Karpas-422 (cell line): ENCODE measurements around the gene KIF2C. TPM values are rescaled to one million over a fixed set of nuclear protein-coding genes. Genes with fewer than 3 reads are reported as not detected.

Experiments
- DNase-seq: peaks from one replicate; pipeline ENCODE4 v3.0.0-alpha.2; 2015
- H2AFZ ChIP-seq: fragments of 200-600 bp; sonication (generic); 2 replicates; pipeline ENCODE4 v1.6.1; 2014; ENCODE audit warnings: antibody characterized with exemption, low read length, mixed read lengths
- H3K27ac ChIP-seq: fragments of 200-600 bp; sonication (generic); 2 replicates; pipeline ENCODE4 v1.5.1; 2014; ENCODE audit warnings: mild to moderate bottlenecking, low read length, moderate library complexity
- H3K27me3 ChIP-seq: fragments of 200-600 bp; sonication (generic); 2 replicates; pipeline ENCODE4 v1.6.1; 2014; ENCODE audit warnings: low read length, mixed read lengths
- H3K36me3 ChIP-seq: fragments of 200-600 bp; sonication (generic); 2 replicates; pipeline ENCODE4 v1.6.1; 2014; ENCODE audit warnings: low read length, mixed read lengths; ENCODE audit not compliant: insufficient read depth
- H3K4me1 ChIP-seq: fragments of 200-600 bp; sonication (generic); 2 replicates; pipeline ENCODE4 v1.6.1; 2014; ENCODE audit warnings: mild to moderate bottlenecking, low read length, mixed read lengths
- H3K4me2 ChIP-seq: fragments of 200-600 bp; sonication (generic); 2 replicates; pipeline ENCODE4 v1.6.1; 2014; ENCODE audit warnings: low read length, low read depth, mild to moderate bottlenecking; ENCODE audit not compliant: poor library complexity, severe bottlenecking
- H3K4me3 ChIP-seq: fragments of 200-600 bp; sonication (generic); 2 replicates; pipeline ENCODE4 v1.5.1; 2014; ENCODE audit warnings: mild to moderate bottlenecking, antibody characterized with exemption, low read length, mixed read lengths
- H3K79me2 ChIP-seq: fragments of 200-600 bp; sonication (generic); 2 replicates; pipeline ENCODE4 v1.6.1; 2014; ENCODE audit warnings: mild to moderate bottlenecking, low read length, mixed read lengths
- H3K9ac ChIP-seq: fragments of 200-600 bp; sonication (generic); 2 replicates; pipeline ENCODE4 v1.6.0; 2014; ENCODE audit warnings: low read length
- H3K9me2 ChIP-seq: fragments of 200-600 bp; sonication (generic), shearing (Covaris generic); replicated peaks from 2 replicates; pipeline ENCODE4 v1.6.0; 2014; ENCODE audit warnings: mild to moderate bottlenecking, low read length, moderate library complexity; ENCODE audit not compliant: insufficient read depth
- H3K9me3 ChIP-seq: fragments of 300-700, 200-600 bp; sonication (generic); 2 replicates; pipeline ENCODE4 v1.6.1; 2014; ENCODE audit warnings: low read length, mixed read lengths
- H4K20me1 ChIP-seq: fragments of 200-600 bp; sonication (generic); 2 replicates; pipeline ENCODE4 v1.6.1; 2014; ENCODE audit warnings: mild to moderate bottlenecking, antibody characterized with exemption, low read length, low read depth; ENCODE audit not compliant: insufficient read depth
- total RNA-seq: library from RNA; depleted of rRNA; stranded (reverse); fragments of >200 nt; shearing (Covaris generic); gene quantifications from 2 replicates; pipeline ENCODE4 v1.2.3, GENCODE V29; 2014; ENCODE audit warnings: low replicate concordance

The KIF2C gene
- total RNA-seq, 1 experiment from 2014 or later: 26.7 TPM

DNA sequence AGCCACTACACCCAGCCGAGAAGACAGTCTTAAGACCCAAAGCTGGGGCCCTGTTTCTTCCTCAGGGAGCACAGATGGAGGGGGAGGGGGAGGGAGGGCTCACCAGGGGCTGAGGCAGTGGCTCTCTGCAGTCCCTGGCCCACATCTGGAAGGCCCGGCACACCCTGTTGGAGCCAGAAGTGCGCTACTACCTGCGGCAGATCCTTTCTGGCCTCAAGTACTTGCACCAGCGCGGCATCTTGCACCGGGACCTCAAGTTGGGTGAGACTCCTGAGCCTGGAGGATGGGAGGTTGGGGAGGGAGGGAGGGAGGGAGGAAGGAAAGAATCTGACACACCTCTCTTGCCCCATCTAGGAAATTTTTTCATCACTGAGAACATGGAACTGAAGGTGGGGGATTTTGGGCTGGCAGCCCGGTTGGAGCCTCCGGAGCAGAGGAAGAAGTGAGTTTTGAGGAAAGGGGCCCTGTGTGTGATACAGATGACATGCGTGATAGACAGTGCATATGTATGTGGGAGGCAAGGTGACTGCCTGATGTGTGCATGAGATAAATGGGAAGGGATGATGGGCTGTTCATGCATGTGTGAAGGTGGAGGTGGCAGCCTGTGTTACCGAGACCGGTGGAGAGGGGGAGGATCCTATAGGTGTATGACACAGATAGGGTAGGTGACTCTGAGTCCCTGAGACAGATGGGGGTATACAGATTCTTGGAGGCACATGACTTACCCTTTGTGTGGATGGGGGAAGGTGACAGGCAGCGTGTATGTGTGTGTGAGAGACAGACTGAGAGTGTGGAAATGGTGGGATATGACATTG, 62.1 kb downstream of the KIF2C start:
- Histone ChIP-seq H3K4me3 (peak overlapping the region; percentile 95), H3K36me3 (peaks cover 7% of the 10 kb centered on the region; the same call in 1 of the 2 replicates), H3K27ac (no peak overlapping the region), H3K9ac (peak overlapping the region; percentile 58), H3K4me1 (peaks cover 25% of the 10 kb centered on the region), H3K4me2 (peak overlapping the region; percentile 98), H3K79me2 (peaks cover 13% of the 10 kb centered on the region), H4K20me1 (no peaks in the 10 kb centered on the region; the same call in 1 of the 2 replicates), H3K9me2 (no peaks in the 10 kb centered on the region), H3K9me3 (no peaks in the 10 kb centered on the region), H2AFZ (no peak overlapping the region), H3K27me3 (no peaks in the 10 kb centered on the region)
- no peak for DNase-seq

GRCh38 chr1:44802306-44803061, 62.8 kb downstream of the KIF2C start:
- Histone ChIP-seq H3K27ac (no peak overlapping the region), H3K9me2 (no peaks in the 10 kb centered on the region), H3K36me3 (peaks cover 7% of the 10 kb centered on the region; the same call in 1 of the 2 replicates), H3K4me2 (peak overlapping the region; percentile 98), H3K9me3 (no peaks in the 10 kb centered on the region), H3K4me3 (peak overlapping the region; percentile 95), H4K20me1 (no peaks in the 10 kb centered on the region; the same call in 1 of the 2 replicates), H2AFZ (no peak overlapping the region), H3K79me2 (peaks cover 13% of the 10 kb centered on the region), H3K9ac (peak overlapping the region; percentile 58; the same call in 1 of the 2 replicates), H3K27me3 (no peaks in the 10 kb centered on the region), H3K4me1 (peaks cover 33% of the 10 kb centered on the region)
- no peak for DNase-seq

DNA sequence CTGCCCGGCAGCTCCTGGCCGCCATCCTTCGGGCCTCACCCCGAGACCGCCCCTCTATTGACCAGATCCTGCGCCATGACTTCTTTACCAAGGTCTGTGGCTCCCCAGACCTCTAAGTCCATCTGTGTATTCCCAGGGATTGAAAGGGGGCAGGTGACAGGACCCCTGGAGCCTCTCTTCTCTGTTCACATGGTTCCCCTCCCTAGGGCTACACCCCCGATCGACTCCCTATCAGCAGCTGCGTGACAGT, 63.4 kb downstream of the KIF2C start:
- Histone ChIP-seq H3K4me3 (no peak overlapping the region), H3K9ac (no peak overlapping the region), H3K36me3 (peaks cover 7% of the 10 kb centered on the region; the same call in 1 of the 2 replicates)

GRCh38 chr1:44803312-44804095, 63.9 kb downstream of the KIF2C start:
- DNase-seq: no peak
- no peak overlapping the region for H3K4me2 ChIP-seq
- H3K9me2 ChIP-seq: no peaks in the 10 kb centered on the region
- H3K27me3 ChIP-seq: no peaks in the 10 kb centered on the region
- peaks cover 43% of the 10 kb centered on the region for H3K4me1 ChIP-seq
- H4K20me1 ChIP-seq: no peaks in the 10 kb centered on the region; the same call in 1 of the 2 replicates
- no peak overlapping the region for H2AFZ ChIP-seq
- H3K36me3 ChIP-seq: peaks cover 7% of the 10 kb centered on the region; the same call in 1 of the 2 replicates
- peaks cover 13% of the 10 kb centered on the region for H3K79me2 ChIP-seq
- no peak overlapping the region for H3K27ac ChIP-seq
- no peak overlapping the region for H3K4me3 ChIP-seq
- H3K9me3 ChIP-seq: no peaks in the 10 kb centered on the region
- H3K9ac ChIP-seq: no peak overlapping the region

More for the DNA sequence above, 63.4 kb downstream of the KIF2C start:
- H4K20me1 ChIP-seq: no peaks in the 10 kb centered on the region; the same call in 1 of the 2 replicates
- H3K27me3 ChIP-seq: no peaks in the 10 kb centered on the region
- H3K4me2 ChIP-seq: no peak overlapping the region
- H3K79me2 ChIP-seq: peaks cover 13% of the 10 kb centered on the region
- no peaks in the 10 kb centered on the region for H3K9me2 ChIP-seq
- no peak overlapping the region for H3K27ac ChIP-seq
- peaks cover 38% of the 10 kb centered on the region for H3K4me1 ChIP-seq
- no peak for DNase-seq
- no peaks in the 10 kb centered on the region for H3K9me3 ChIP-seq
- H2AFZ ChIP-seq: no peak overlapping the region

DNA sequence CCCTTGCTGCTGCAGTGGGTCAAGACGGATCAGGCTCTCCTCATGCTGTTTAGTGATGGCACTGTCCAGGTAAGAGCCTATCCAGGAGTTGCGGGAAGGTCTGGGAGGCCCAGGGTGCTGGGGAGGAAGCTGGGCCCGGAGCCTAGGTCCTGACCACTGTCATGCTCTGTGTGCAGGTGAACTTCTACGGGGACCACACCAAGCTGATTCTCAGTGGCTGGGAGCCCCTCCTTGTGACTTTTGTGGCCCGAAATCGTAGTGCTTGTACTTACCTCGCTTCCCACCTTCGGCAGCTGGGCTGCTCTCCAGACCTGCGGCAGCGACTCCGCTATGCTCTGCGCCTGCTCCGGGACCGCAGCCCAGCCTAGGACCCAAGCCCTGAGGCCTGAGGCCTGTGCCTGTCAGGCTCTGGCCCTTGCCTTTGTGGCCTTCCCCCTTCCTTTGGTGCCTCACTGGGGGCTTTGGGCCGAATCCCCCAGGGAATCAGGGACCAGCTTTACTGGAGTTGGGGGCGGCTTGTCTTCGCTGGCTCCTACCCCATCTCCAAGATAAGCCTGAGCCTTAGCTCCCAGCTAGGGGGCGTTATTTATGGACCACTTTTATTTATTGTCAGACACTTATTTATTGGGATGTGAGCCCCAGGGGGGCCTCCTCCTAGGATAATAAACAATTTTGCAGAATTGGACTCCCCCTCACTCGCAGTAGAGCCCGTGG, 65.8 kb downstream of the KIF2C start:
- Histone ChIP-seq H3K9me3 (no peaks in the 10 kb centered on the region), H3K9me2 (no peaks in the 10 kb centered on the region), H3K27me3 (no peaks in the 10 kb centered on the region), H3K4me1 (peaks cover 46% of the 10 kb centered on the region), H3K4me2 (no peak overlapping the region), H3K9ac (no peak overlapping the region), H3K27ac (no peak overlapping the region), H3K4me3 (no peak overlapping the region), H2AFZ (no peak overlapping the region), H3K79me2 (peaks cover 12% of the 10 kb centered on the region), H3K36me3 (peaks cover 7% of the 10 kb centered on the region; the same call in 1 of the 2 replicates), H4K20me1 (no peaks in the 10 kb centered on the region; the same call in 1 of the 2 replicates)
- DNase-seq: no peak

DNA sequence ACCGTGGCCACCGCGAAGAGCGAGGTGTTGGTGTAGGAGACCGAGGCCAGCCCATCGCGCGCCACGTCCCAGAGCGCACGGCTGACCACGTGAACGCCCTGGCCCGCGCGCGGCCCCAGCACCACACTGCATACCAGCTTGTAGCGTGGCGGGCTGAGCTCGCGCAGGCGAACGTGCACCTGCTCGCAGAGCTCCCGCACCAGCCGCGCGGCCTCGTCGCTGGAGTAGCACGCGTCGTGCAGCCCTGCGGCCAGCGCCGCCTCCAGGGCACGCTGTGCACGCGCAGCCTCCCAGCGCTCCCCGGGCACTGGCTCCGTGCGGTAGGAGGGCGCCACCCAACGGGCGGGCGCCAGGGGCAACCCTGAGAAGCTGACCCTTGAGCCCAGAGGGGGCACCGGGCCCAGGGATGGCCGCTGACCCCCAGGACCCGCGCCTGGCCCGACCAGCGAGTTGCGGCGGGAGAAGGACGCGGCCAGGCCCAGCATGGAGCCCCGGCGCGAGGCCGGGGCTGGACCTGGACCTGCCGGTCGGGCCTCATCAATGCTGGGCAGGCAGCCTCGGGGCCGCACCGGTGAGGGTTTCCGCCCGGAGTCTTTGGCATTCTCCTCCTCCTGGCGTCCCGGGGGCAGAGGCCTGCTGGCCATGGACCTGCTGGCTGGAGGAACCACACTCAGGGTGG, 66.5 kb downstream of the KIF2C start:
- H3K9me2 ChIP-seq: no peaks in the 10 kb centered on the region
- H3K4me3 ChIP-seq: no peak overlapping the region
- H3K79me2 ChIP-seq: peaks cover 7% of the 10 kb centered on the region

DNA sequence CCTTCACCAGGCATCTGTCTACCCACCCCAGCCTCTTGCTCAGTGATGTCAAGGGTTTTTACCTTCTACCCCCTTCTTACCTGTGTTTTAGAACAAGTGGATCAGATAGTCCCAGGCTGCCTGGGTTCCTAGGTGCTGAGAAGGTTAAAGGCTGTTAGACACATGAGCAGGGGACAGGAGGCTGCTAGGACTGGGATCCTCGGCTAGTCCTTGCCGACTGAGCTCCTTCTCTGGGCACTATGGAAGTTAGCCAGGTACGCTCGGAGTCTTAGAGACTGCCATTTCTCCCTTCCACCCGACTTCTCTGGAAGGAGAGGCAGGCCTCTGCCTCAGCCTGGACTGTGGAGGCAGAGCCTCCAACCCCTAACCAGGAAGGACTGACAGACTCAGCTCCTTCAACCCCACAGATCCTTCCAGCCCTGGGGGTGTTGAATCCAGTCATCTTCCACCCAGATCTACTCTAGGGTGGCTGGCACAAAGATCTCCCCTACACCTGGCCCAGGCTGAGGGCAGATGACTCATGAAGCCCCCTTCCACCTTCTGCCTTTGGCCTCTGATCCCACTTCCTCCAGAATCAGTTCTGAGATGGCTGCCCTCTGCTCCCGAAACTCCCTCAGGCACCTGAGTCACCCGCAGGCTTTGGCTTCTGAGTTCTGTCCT, 67.2 kb downstream of the KIF2C start, which contains the start of gene DYNLT4:
DYNLT4 (minus strand) TSS at position 648 of the 660 bp plus-strand sequence. CDS start 683 bp downstream, outside the sequence.
- no peaks in the 10 kb centered on the region for H3K9me3 ChIP-seq
- H3K4me1 ChIP-seq: peaks cover 37% of the 10 kb centered on the region
- DNase-seq: no peak
- no peak within 1 kb of the TSS for H2AFZ ChIP-seq
- peaks cover 5% of the 10 kb centered on the region for H3K79me2 ChIP-seq
- H3K27ac ChIP-seq: peak within 1 kb of the TSS; percentile 17; the same call in 1 of the 2 replicates
- H3K9ac ChIP-seq: peak within 1 kb of the TSS; percentile 22
- H3K9me2 ChIP-seq: no peaks in the 10 kb centered on the region
- H3K4me2 ChIP-seq: peak within 1 kb of the TSS; percentile 19
- peaks cover 7% of the 10 kb centered on the region; the same call in 1 of the 2 replicates for H3K36me3 ChIP-seq
- no peaks in the 10 kb centered on the region; the same call in 1 of the 2 replicates for H4K20me1 ChIP-seq
- H3K27me3 ChIP-seq: no peaks in the 10 kb centered on the region
- no peak within 1 kb of the TSS for H3K4me3 ChIP-seq

More for the DNA sequence above, 66.5 kb downstream of the KIF2C start:
- H3K27me3 ChIP-seq: no peaks in the 10 kb centered on the region
- H3K27ac ChIP-seq: no peak overlapping the region
- H3K4me2 ChIP-seq: no peak overlapping the region
- H3K4me1 ChIP-seq: peaks cover 43% of the 10 kb centered on the region
- no peak overlapping the region for H3K9ac ChIP-seq
- H3K9me3 ChIP-seq: no peaks in the 10 kb centered on the region
- no peak overlapping the region for H2AFZ ChIP-seq
- H3K36me3 ChIP-seq: peaks cover 7% of the 10 kb centered on the region; the same call in 1 of the 2 replicates
- H4K20me1 ChIP-seq: no peaks in the 10 kb centered on the region; the same call in 1 of the 2 replicates
- no peak for DNase-seq
